Right lobe of liver (tissue), 6 donors: ENCODE results near the gene MTA1. TPM values are rescaled to one million over a fixed set of nuclear protein-coding genes. Genes with fewer than 3 reads are reported as not detected.

Experiments used
- ATAC-seq, 4 donors: fragments of 200-7000 bp; cut with Tn5 transposase; one replicate each; pipeline ENCODE4 v1.9.1; 2020; ENCODE audit warnings: mild to moderate bottlenecking in 4 of 4, moderate library complexity in 4 of 4
- DNase-seq, 3 donors: peaks; one replicate each; pipeline ENCODE4 v3.0.0-alpha.2; 2020
- H3K27ac ChIP-seq, 3 donors: fragments of 200-600 bp; one replicate each; pipeline ENCODE4 v1.8.0; 2022
- H3K27me3 ChIP-seq, 2 donors: fragments of 200-600 bp; one replicate each; pipeline ENCODE4 v1.8.0; 2022
- H3K36me3 ChIP-seq, 4 donors: fragments of 200-600 bp; sonication (generic) in 1 of 4; one replicate each; pipeline versions ENCODE4 v1.5.1 to v1.8.0; 2017 to 2022; ENCODE audit warnings: control low read depth in 1 of 4
- H3K4me1 ChIP-seq, 4 donors: fragments of 200-600 bp; sonication (generic) in 1 of 4; one replicate each; pipeline versions ENCODE4 v1.5.1 to v1.8.0; 2017 to 2022; ENCODE audit warnings: control low read depth in 1 of 4
- H3K4me3 ChIP-seq, 3 donors: fragments of 200-600 bp; one replicate each; pipeline ENCODE4 v1.8.0; 2022
- H3K9me3 ChIP-seq, 4 donors: fragments of 200-600 bp; sonication (generic) in 1 of 4; one replicate each; pipeline versions ENCODE4 v1.5.1 to v1.8.0; 2017 to 2022; ENCODE audit warnings: control low read depth in 1 of 4
- POLR2A ChIP-seq: fragments of 450-650 bp; IDR thresholded peaks from one replicate; pipeline ENCODE4 v1.6.1; 2017; ENCODE audit warnings: antibody characterized with exemption, mild to moderate bottlenecking
- WGBS: methylation state at CpG from one replicate; pipeline ENCODE4 v1.1.6; 2018; ENCODE audit warnings: low coverage, low lambda C conversion rate; ENCODE audit not compliant: insufficient coverage; ENCODE audit errors: missing lambda C conversion rate; 5-methylcytosine and 5-hydroxymethylcytosine counted together
- intact Hi-C, 2 donors: fragments of 100-400 bp; cut with DNase I; formaldehyde crosslinking; loops; one replicate each; pipeline versions ENCODE4 v1.11.2 to v1.14.1; 2022
- total RNA-seq, 6 experiments: library from RNA; depleted of rRNA in 2 of 6; stranded (reverse); fragments of >200 nt in 2 of 6; fragmentation: NEBNext Ultra II Directional in 3 of 6; extraction: Animal tissue kit (Norgen Biotek cat#: 25700) in 3 of 6; gene quantifications; one replicate each; pipeline versions ENCODE4 v1.1.0 to v1.2.4, GENCODE V29; 2016 to 2023
- TF ChIP-seq, protein P1 (sequence below), 4 donors: fragments of 200-600 bp in 3 of 4; fragments of 450-650 bp in 1 of 4; IDR thresholded peaks; one replicate each; pipeline versions ENCODE4 v1.5.1 to v1.8.0; 2016 to 2022; ENCODE audit warnings: antibody characterized with exemption in 4 of 4, mild to moderate bottlenecking in 2 of 4
- donor health status: DM: no; HTN: yes; CAD: no.
- donor health status: DM: no; HTN: no; CAD: no.
- donor health status: DM: no; HTN: no; CAD: no.
- donor health status: DM: no; HTN: yes; CAD: no.
- donor health status: DM: no; HTN: yes; CAD: no.

The MTA1 gene
- total RNA-seq, 6 experiments from 2014 or later = 18.6 to 45.1 (median 29.2) TPM

DNA sequence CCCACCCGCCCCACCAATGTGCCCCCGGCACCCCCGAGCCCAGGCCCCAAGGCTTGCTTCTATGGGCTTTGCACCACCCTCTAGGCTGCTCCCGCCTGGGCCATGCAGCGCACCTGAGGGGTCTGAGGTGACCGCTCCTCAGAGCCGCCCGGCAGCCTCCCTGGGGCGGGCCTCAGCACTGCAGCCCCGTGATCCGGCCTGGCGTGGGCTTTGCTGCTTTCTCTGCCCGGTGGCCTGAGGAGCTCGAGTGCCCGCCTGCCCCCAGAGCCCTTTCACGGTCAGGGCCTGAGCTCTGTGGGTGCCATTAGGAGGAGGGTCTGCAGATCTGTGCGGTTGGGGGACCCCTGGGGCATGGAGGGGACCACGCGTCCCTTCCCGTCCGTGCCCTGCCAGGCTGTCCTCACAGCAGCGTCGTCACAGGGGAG lies 6.2 kb downstream of the MTA1 start:
- TF ChIP-seq POLR2A = no peak
- TF ChIP-seq, protein P1, sequence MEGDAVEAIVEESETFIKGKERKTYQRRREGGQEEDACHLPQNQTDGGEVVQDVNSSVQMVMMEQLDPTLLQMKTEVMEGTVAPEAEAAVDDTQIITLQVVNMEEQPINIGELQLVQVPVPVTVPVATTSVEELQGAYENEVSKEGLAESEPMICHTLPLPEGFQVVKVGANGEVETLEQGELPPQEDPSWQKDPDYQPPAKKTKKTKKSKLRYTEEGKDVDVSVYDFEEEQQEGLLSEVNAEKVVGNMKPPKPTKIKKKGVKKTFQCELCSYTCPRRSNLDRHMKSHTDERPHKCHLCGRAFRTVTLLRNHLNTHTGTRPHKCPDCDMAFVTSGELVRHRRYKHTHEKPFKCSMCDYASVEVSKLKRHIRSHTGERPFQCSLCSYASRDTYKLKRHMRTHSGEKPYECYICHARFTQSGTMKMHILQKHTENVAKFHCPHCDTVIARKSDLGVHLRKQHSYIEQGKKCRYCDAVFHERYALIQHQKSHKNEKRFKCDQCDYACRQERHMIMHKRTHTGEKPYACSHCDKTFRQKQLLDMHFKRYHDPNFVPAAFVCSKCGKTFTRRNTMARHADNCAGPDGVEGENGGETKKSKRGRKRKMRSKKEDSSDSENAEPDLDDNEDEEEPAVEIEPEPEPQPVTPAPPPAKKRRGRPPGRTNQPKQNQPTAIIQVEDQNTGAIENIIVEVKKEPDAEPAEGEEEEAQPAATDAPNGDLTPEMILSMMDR (IDR thresholded peaks at IDR 0.05) = no peak
- intact Hi-C loops = no loop called here
- Histone ChIP-seq H3K9me3 (no peaks in the 10 kb centered on the region), H3K27me3 (no peaks in the 10 kb centered on the region), H3K27ac (no peak overlapping the region), H3K4me3 (no peak overlapping the region), H3K36me3 (no peaks in the 10 kb centered on the region), H3K4me1 (peaks cover 0 to 19% (median 1%) of the 10 kb centered on the region in 4 donors)
- ATAC-seq (no peak), DNase-seq (no peak)
- no CpG with 5 or more reads among the region's 23 CpGs for WGBS

GRCh38 chr14:105426416-105427130 lies 6.9 kb downstream of the MTA1 start:
- peaks cover 0 to 20% (median 5%) of the 10 kb centered on the region in 4 donors for H3K4me1 ChIP-seq
- intact Hi-C loops = no loop called here
- H3K27ac ChIP-seq = no peak overlapping the region
- TF ChIP-seq, protein P1 (IDR thresholded peaks at IDR 0.05) = no peak
- no peak for TF ChIP-seq POLR2A
- H3K27me3 ChIP-seq = no peaks in the 10 kb centered on the region
- no peak for ATAC-seq
- 91% methylated on average over 6 of the region's 21 CpGs for WGBS
- no peak overlapping the region for H3K4me3 ChIP-seq
- H3K36me3 ChIP-seq = no peaks in the 10 kb centered on the region
- DNase-seq = no peak
- no peaks in the 10 kb centered on the region for H3K9me3 ChIP-seq

GRCh38 chr14:105427412-105427811 lies 7.8 kb downstream of the MTA1 start:
- ATAC-seq = no peak
- DNase-seq = no peak
- Histone ChIP-seq H3K36me3 (no peaks in the 10 kb centered on the region), H3K27ac (no peak overlapping the region), H3K27me3 (no peaks in the 10 kb centered on the region), H3K4me1 (peaks cover 0 to 19% (median 9%) of the 10 kb centered on the region in 4 donors), H3K9me3 (no peaks in the 10 kb centered on the region), H3K4me3 (no peak overlapping the region)
- TF ChIP-seq, protein P1 (IDR thresholded peaks at IDR 0.05) = no peak
- TF ChIP-seq POLR2A = no peak
- WGBS = 96% methylated on average over 10 of the region's 10 CpGs
- intact Hi-C loops = no loop called here

GRCh38 chr14:105427936-105428485 lies 8.4 kb downstream of the MTA1 start:
- Histone ChIP-seq H3K4me3 (no peak overlapping the region), H3K36me3 (no peaks in the 10 kb centered on the region), H3K27me3 (no peaks in the 10 kb centered on the region), H3K9me3 (no peaks in the 10 kb centered on the region), H3K4me1 (peaks cover 0 to 25% (median 11%) of the 10 kb centered on the region in 4 donors), H3K27ac (no peak overlapping the region)
- ATAC-seq (no peak), DNase-seq (no peak)
- TF ChIP-seq POLR2A = no peak
- TF ChIP-seq, protein P1 (IDR thresholded peaks at IDR 0.05) = no peak
- WGBS = 86% methylated on average over 8 of the region's 9 CpGs
- intact Hi-C loops = no loop called here
